ENCODE data around the gene TMIE. TPM values are rescaled to one million over a fixed set of nuclear protein-coding genes. Genes with fewer than 3 reads are reported as not detected.
"Not testable (repeated sequence)": the region's sequence is repeated elsewhere in the genome, so short reads cannot be mapped to it uniquely, and the experiment has no call there.

TMIE gene
- total RNA-seq, 1 donor from 2014 or later: not detected

DNA sequence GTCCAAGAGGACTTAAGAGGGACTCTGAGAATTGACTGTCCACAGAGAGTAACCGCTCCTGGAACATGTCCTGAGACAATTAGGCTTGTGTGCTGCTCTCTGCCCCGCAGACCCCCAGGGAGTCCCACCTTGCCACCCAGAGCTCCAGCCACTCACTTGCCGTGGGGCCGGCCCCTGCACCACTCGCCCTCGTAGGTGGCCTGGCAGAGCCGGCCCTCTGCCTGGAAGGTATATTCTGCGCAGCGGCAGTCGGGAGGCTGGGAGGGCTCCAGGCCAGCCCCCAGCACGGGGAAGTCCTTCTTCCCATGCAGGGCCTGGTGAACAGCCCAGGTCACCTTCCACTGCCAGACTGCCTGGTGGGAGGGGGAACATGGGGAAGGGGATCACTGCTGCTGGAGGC, 18.2 kb upstream of the TMIE start:
- no peak for DNase-seq (ENCODE audit: extremely low read depth, low read depth, low spot score)

DNA sequence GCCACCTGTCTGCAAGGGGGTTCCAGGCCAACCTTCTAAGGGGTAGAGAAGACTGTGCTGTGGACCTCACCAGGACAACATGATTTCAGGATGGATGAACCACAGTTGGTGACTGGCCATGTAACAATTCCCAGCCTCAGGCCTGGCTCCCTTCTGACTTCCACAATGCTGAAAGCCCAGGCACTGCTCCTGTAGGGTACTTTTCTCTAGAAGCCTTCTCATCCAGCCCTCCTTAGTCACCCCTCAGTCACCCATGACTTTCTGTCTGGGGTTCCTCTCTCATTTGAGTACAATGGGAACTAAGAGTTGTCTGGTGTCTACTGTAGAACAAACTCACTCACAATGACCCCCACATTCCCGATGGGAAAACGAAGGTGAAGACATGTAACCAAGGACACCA, 16.3 kb upstream of the TMIE start:
- no peak for DNase-seq (ENCODE audit: extremely low read depth, low read depth, low spot score)

DNA sequence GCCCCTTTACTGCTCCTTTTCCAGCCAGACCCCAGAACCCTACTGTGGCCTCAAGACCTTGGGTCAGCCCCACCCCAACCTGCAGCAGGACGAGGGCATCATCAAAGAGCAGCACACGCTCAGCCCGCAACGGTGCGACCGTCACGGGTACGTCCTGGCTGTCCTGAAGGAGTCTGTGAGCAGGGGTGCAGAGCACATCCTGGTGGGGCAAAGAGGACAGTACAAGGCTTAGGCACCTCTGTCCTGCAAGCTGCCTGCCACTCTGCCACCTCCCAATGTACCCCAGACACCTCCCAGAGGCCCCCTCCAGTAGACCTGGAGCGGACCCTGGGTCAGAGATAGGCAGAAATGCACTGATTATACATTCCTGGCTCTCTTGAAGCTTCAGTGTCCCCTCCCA, 15.7 kb upstream of the TMIE start:
- no peak for DNase-seq (ENCODE audit: extremely low read depth, low read depth, low spot score)

DNA sequence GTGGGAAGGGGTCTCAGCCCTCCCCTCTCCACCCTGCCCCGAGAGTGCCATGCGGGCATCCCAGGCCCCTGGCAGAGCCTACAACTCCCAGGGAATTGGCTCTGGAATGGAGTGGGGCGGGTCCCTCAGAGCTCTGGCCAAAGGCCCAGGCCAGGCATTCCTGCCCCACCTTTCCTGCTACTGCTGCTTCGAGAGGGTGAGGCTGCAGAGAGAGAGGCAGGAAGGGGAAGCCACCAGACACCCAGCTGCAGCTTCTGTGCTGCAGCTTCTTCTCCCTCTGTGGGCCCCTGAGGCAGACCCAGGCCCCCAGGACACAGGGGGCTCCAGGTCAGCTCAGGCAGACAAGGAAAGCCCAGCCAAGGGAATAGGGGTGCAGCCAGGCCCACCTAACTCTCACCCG, 10.4 kb upstream of the TMIE start:
- DNase-seq (ENCODE audit: extremely low read depth, low read depth, low spot score): no peak

DNA sequence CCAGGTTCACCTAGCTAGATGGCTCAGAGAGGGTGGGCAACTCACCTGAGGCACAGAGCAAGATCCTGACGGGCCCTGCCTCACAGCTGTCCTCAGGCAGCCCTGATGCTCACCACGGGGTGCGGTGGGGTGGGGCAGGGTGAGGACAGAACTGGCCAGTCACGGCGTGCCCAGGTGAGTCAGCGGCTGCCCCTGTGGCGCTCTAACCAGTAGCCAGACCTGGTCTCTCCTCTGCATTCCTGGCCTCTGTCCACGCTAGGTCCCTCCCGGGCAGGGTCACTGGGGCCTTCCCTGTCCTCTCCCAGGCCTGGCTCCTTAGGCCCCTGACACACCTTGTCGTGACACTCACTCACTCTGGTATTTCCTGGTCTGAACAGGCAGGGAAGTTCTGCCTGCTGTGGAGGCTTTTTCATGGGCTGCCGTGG, 8.6 kb upstream of the TMIE start:
- no peak for DNase-seq (ENCODE audit: extremely low read depth, low read depth, low spot score)

DNA sequence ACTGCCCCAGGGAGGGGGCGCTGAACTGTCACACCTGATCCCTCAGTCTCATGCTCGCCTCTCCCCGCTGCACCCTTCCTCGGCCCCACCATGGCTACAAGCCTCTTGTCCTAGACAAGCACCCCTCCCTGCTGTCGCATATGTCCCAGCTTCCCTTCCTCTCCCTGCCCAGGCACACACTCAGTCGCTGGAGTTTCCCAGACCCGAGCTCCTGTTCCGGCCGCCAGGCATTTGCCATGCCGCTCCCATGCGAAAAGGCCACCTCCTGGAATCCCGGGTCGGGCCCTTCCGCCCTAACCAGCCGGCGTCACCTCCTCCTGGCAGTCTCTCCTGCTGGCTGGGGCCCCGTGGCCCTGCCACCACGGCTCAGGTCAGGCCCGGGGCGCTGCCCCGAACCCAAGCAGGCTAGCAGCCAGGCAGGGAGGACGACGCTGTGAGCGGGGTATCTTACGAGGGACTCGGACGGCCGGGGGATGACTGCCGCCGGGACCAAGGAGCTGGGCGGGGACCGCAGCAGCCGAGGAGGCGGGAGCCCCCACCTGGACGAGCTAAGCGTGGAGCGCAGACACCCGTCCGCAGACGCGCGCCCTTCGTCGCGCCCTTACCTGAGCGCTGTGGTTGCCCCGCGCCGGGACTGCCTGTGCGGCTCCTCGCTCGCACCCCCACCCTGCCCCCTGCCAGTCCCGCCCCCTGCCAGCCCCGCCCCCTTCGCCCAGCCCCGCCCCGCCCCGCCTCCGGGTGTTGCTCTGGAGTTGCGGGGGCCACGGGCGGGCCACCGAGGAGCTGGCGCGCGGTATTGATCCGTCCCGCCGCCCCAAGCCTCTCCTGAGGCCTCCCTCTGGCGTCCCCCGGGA, 7.9 kb upstream of the TMIE start, which contains the start of gene ALS2CL:
TSS of gene ALS2CL (minus strand) at position 642 of the 854 bp plus-strand sequence. CDS start 4,239 bp downstream, outside the sequence.
- no peak for DNase-seq (ENCODE audit: extremely low read depth, low read depth, low spot score)

DNA sequence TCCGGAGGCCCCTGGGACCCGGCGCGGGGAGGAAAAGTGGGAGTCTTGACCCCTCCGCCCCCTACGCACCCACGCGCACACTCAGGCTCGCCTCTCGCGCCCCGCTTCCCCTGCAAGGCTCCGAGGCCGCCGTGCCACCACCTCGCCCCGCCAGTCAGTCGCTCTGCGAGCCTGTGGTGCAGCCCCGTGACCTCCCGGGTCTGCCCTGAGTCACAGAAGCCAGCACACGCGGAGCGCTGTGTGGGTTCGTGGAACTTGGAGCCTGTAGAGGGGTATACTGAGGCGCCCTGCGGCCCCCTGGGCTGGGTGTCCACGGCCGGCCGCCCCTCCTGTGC, 7.3 kb upstream of the TMIE start:
- no peak for DNase-seq (ENCODE audit: extremely low read depth, low read depth, low spot score)

DNA sequence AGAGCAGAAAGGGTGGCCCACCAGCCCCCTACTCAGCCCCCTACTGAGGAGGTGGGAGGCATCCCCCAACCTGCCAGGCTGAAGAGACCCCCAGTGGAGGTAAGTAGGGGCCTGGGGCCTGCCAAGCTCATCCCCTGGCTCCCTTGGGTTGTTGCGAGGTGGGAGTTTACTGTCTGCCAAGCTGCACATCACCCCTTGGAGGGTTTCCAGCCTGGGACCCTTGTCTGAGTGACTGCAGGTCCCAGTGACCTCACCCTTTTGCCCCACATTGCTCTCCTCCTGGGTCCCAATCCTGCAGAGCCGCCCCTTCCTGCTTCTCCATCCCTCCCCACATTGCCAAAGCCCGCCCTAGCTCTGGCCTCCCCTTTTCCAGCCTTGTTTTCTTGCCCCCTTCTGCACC, 6.7 kb upstream of the TMIE start:
- no peak for DNase-seq (ENCODE audit: extremely low read depth, low read depth, low spot score)

DNA sequence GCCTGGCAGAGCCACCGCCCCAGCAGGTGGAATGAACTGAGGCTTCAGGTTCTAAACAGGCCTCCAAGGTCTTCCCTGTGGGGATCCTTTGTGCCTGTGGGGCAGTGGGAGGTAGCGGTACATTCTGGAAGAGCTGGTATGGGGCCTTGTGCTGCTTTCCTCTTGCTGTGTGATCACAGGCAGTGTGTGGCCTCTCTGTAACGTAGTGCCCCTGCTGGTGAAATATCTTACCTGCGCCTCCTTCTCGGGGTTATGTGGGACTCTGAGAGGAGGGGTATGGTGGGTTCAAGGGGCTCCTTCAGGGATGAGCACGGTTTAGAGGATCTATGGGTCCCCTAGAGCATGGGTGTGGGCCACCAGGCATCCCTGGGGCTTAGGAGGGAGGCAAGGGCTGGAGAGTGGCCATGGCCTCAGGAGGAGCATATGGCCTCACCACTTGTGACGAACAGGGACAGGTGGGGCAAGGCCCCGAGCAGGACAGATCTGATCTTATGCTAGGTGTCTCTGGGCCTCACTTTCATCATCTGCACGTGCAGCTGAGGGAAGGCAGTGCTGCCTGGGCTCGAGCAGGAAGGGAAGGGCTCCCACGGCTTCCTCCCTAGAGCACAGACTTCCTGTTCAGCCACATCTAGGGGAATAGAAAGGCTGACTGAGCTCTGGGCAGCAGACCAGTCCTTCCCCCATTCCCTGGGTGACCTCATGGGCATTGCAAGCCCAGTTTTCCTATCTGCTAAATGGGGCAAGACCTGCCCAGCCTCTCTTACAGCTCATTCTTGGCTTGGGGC, 5.8 kb upstream of the TMIE start:
- peak; percentile 64 for DNase-seq (ENCODE audit: extremely low read depth, low read depth, low spot score)

DNA sequence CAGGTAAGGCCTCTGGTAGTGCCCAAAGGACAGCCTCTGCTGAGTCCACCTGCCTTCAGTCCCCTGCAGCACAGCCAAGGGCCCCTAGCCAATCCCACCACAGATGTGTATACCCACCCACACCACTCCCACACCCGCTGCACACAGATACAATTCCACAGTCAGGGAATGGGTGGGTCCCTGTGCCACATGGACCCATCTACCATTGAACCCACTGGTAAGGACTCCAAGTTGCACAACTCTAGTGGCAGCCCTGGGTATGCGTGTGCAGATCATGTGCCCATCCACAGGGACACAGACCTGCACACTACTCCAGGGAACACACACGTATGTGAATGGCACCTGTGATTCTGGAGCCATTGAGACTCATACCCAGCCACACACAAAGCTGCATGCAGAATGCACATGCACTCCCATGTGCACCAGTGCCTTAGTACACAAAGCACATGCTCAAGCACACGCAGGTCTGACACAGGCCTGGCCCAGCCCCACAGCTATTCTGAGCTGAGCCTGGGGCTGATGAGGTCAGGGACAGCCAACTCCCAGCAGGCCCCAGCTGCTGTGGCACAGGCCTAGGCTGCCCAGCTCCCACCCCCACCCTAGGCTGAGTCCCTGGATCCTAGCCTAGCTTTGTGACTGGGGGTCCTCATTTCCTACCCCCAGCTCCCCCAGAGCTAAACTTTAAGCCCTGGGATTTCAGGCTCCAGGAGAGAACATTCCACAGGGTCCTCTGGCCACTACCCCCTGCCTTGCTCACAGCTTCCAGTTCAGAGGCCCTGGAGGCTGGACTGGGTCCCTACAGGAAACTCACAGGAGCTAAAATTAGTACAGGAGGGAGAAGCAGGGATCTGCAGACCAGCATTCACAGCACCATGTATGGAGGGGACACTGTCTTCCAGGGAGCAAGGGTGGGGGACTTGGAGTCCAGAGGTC, 5.0 kb upstream of the TMIE start:
- DNase-seq (ENCODE audit: extremely low read depth, low read depth, low spot score): no peak

DNA sequence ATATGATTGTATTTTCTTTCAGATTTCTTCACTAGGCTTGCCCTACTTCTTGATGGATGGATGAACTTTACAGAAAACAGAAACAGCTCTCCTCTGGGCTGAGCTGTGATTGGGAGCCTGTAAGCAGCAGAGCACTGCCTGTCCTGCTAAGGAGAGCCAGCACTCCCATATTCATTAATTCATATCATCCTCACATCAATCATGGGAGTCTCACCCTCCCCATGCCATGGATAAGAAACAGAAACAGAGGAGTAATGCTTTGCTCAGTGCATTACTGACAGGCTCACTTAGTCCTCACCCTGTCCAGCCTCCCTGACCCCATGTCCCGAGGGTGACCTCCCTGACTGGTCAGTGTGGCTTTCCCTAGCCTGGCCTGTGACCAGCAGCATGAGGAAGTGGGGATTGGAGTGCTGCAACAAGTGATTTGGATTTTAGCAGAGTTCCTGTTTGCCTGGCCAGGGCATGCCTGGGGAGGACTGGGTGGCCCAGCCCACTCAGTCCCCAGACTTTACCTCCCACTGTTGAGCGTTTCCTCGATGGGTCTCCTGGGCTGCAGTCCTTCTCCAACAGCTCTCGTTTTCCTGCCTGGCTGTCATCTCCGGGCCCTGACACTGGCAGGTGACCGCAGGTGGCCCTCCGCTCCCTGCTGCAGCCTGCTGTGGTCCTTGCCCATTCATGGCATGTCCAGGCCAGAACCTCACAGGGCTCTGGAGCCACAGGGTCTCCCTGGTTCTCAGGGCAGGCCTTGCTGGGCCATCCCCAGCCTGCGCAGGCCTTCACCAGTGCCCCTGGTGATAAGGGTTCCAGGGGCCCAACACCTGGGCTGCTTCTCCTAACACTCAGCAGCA, 1.3 kb upstream of the TMIE start:
- DNase-seq (ENCODE audit: extremely low read depth, low read depth, low spot score): no peak

DNA sequence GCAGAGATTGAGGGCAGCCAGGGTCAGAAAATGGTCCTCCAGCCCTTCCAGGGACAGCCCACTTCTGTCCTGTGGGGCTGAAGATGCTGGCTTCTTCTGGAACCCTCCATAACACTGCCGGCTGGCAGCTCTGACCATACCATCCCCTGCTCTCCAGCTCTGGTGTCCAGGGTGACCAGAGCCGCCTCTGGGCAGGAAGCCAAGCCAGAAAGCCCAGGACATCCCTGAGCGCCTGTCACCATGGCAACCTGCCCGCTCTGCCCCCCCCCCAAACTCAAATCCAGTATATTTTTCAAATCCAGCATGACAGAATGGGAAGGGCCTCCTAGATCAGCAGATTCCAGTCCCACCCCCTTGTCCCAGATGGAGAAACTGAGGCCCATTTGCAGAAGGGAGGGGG, 420 bp upstream of the TMIE start:
- no peak for DNase-seq (ENCODE audit: extremely low read depth, low read depth, low spot score)

DNA sequence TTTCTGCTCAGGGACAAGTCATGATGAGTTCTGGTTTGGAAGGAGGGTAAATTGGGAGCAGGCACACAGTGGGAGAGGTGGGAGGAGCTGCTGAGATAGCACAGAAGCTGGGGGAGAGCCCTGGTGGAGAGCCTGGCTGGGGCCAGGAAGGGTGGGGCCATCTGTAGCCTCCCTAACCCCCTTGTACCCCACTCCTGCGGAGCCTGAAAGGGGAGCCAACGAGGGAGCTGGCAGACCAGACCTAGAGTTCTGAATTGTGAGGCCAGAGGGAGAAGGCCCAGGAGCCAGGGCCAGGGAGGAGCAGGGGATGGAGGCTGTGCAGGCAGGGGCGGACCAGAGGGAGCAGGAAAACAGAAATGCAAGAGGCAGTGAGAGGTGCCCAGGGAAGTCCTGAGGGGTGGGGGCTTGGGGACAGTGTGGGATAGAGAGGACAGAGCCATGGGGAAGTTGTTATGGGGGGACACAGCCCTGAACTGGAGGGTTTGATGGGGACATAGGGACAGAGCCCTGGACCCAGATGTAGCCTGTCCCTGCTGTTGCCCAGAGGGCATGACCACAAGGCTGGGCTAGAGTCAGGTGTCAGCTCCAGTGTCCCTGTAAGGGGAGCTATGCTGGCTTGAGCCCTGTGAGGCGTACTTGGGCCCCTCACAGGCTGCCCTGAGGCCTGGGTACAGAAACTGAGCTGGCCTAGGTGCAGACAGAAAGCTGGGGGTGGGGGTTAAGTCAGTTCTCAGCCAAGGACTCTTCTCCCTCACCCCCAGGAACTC, 1.2 kb downstream of the TMIE start:
- no peak for DNase-seq (ENCODE audit: extremely low read depth, low read depth, low spot score)

DNA sequence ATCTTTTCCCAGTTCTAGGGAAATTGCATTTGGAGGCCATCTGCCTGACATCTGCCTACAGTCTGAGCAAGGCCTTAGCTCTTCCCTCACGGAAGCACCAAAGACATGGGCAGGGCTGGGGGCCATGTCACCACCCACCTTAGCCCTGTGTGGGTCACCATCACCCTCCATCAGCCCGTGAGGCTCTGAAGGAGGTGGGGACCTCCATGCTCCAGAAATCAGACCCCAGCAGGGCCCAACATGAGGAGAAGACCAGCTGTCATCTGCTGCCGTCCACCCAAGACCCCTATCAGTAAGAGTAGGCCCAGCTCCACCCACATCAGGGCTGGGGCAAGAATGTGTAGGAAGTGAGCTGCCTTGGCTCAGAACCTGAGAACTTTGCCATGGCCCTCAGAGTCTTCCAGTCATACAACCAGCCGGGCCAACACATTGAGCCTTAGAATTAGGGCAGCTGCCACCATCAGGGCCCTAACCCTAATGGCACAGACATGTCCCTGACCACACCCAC, 1.9 kb downstream of the TMIE start:
- no peak for DNase-seq (ENCODE audit: extremely low read depth, low read depth, low spot score)

DNA sequence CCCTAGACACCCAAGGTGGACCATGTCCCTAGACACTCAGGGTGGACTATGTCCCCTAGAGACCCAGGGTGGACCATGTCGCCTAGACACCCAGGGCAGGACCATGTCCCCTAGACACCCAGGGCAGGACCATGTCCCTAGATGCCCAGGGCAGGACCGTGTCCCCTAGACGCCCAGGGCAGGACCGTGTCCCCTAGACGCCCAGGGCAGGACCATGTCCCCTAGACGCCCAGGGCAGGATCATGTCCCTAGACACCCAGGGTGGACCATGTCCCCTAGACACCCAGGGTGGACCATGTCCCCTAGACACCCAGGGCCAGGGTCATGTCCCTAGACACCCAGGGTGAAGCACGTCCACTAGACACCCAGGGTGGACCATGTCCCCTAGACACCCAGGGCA, 3.2 kb downstream of the TMIE start:
- not testable (repeated sequence) for DNase-seq (ENCODE audit: extremely low read depth, low read depth, low spot score)

DNA sequence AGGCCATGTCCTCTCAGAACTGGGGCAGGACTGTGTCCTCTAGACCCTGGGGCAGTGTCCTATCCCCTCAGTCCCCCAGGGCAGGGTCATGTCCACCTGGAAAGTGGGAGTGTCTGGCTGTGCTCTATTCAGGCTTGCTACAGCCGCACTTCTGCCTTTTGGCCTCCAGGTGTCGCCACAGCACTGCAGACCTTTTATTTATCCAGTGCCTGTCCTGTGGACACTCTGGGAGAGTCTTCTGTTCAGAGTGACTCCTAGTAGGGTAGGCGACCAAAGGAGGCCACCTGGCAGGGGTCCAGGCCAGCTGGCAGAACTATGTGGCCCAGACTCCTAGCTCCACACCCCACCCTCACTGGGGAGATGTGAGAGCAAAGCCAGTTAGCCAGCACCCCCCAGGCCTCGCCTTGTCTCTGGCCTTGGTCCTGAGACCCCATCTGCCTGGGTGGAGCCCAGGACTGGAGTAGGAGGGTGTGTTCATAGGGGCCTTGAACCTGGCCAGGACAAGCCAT, 3.9 kb downstream of the TMIE start:
- DNase-seq (ENCODE audit: extremely low read depth, low read depth, low spot score): peak; percentile 36

DNA sequence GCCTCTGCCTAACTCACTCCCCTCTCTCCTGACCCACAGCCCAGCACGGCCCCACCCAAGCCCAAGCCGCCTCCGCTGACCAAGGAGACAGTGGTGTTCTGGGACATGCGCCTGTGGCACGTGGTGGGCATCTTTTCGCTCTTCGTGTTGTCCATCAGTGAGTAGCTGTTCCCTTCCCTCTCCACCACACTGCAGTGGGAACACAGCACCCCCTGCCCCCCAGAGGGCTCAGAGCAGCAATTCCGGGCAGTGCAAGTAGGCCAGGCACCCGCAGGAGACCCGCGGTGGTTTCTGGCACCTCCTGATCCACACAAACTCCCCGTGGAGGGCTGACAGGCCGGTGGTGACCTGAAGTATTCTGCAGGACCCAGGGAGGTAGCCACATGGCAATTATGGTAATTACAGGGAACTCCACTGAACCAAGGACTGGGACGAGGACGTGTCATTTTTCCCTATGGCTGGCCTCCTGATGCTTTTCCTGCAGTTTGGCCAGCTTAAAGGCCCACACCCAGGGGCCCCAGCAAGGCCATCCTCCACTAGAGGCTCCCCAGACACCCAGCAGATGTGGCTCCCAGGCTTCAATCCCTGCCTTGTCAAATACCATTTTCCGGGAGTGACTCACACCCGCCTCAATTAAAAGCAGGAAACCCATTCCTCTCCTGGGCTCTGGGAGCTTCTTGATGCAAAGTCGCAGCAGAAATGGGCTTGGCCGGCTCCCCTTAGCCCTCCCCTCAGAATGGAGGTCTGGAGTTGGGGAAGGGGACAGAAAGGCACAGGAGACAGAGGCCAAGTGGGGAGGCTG, 4.8 kb downstream of the TMIE start:
- no peak for DNase-seq (ENCODE audit: extremely low read depth, low read depth, low spot score)

All from glomerular endothelial cell (primary cell).